Measurements from ENCODE around the gene DENND1A. TPM values are rescaled to one million over a fixed set of nuclear protein-coding genes. Genes with fewer than 3 reads are reported as not detected.

Gene DENND1A
- total RNA-seq, 1 donor from 2014 or later, result 19.9 TPM

- Mint-ChIP-seq H3K36me3 (peaks cover 14% of the 10 kb centered on the region), H3K4me3 (no peak overlapping the region), H3K27ac (no peak overlapping the region), H3K4me1 (ENCODE audit: unreplicated experiment) (peaks cover 15% of the 10 kb centered on the region), H3K9me3 (peaks cover 19% of the 10 kb centered on the region), H3K27me3 (no peaks in the 10 kb centered on the region)
- no peak for TF ChIP-seq CTCF (conservative IDR thresholded peaks at IDR 0.05)
- DNase-seq (ENCODE audit: extremely low spot score, unreplicated experiment), result no peak
These were observed 96.9 kb downstream of the DENND1A start for GRCh38 chr9:123832858-123833650.

- Mint-ChIP-seq H3K9me3 (peaks cover 26% of the 10 kb centered on the region), H3K36me3 (peaks cover 17% of the 10 kb centered on the region), H3K27ac (no peak overlapping the region), H3K4me1 (ENCODE audit: unreplicated experiment) (peaks cover 15% of the 10 kb centered on the region), H3K27me3 (no peaks in the 10 kb centered on the region), H3K4me3 (no peak overlapping the region)
- DNase-seq (ENCODE audit: extremely low spot score, unreplicated experiment), result no peak
- TF ChIP-seq CTCF (conservative IDR thresholded peaks at IDR 0.05), result no peak
These were observed 97.8 kb downstream of the DENND1A start for GRCh38 chr9:123832176-123832575.

GRCh38 chr9:123828449-123828848 lies 101.5 kb downstream of the DENND1A start:
- DNase-seq (ENCODE audit: extremely low spot score, unreplicated experiment), result no peak
- no peak overlapping the region for H3K4me3 Mint-ChIP-seq
- no peak overlapping the region for H3K27ac Mint-ChIP-seq
- no peak for TF ChIP-seq CTCF (conservative IDR thresholded peaks at IDR 0.05)
- H3K9me3 Mint-ChIP-seq, result peaks cover 26% of the 10 kb centered on the region
- no peaks in the 10 kb centered on the region for H3K27me3 Mint-ChIP-seq
- peaks cover 17% of the 10 kb centered on the region for H3K36me3 Mint-ChIP-seq
- H3K4me1 Mint-ChIP-seq (ENCODE audit: unreplicated experiment), result no peaks in the 10 kb centered on the region

GRCh38 chr9:123825342-123826060 lies 104.4 kb downstream of the DENND1A start:
- peaks cover 20% of the 10 kb centered on the region for H3K9me3 Mint-ChIP-seq
- H3K4me1 Mint-ChIP-seq (ENCODE audit: unreplicated experiment), result no peaks in the 10 kb centered on the region
- TF ChIP-seq CTCF (conservative IDR thresholded peaks at IDR 0.05), result peak; percentile 43
- DNase-seq (ENCODE audit: extremely low spot score, unreplicated experiment), result no peak
- H3K27ac Mint-ChIP-seq, result no peak overlapping the region
- H3K4me3 Mint-ChIP-seq, result no peak overlapping the region
- H3K36me3 Mint-ChIP-seq, result peaks cover 10% of the 10 kb centered on the region
- no peaks in the 10 kb centered on the region for H3K27me3 Mint-ChIP-seq

- TF ChIP-seq CTCF (conservative IDR thresholded peaks at IDR 0.05), result no peak
- H3K4me1 Mint-ChIP-seq (ENCODE audit: unreplicated experiment), result no peaks in the 10 kb centered on the region
- no peak for DNase-seq (ENCODE audit: extremely low spot score, unreplicated experiment)
- H3K9me3 Mint-ChIP-seq, result peaks cover 10% of the 10 kb centered on the region
- H3K27me3 Mint-ChIP-seq, result no peaks in the 10 kb centered on the region
- no peak overlapping the region for H3K27ac Mint-ChIP-seq
- no peak overlapping the region for H3K4me3 Mint-ChIP-seq
- H3K36me3 Mint-ChIP-seq, result peaks cover 5% of the 10 kb centered on the region
These were observed 106.6 kb downstream of the DENND1A start for GRCh38 chr9:123823194-123823947.
